ENCODE measurements around the gene MAP3K4. TPM values are rescaled to one million over a fixed set of nuclear protein-coding genes. Genes with fewer than 3 reads are reported as not detected.

Gene MAP3K4
- total RNA-seq, 1 experiment from 2014 or later, result 54.3 TPM

GRCh38 chr6:161104966-161105365 lies 113.4 kb downstream of the MAP3K4 start:
- Histone ChIP-seq H2BK5ac (ENCODE audit: insufficient read length, low read length) (no peak overlapping the region), H3K4me2 (ENCODE audit: insufficient read depth, insufficient read length, low read length) (no peak overlapping the region), H3K9ac (ENCODE audit: extremely low read depth, insufficient read length, low read length) (no peak overlapping the region), H4K8ac (replicated peaks; ENCODE audit: insufficient read length, low read depth, low read length) (no peak overlapping the region), H2AK5ac (ENCODE audit: insufficient read length, low read length) (no peak overlapping the region), H3K4me1 (ENCODE audit: insufficient read depth, low read length) (no peaks in the 10 kb centered on the region), H3K79me1 (ENCODE audit: insufficient read depth, low read depth, low read length, poor library complexity, severe bottlenecking) (no peaks in the 10 kb centered on the region), H3K27me3 (ENCODE audit: insufficient read depth, low read length) (no peaks in the 10 kb centered on the region), H2AFZ (ENCODE audit: low read length) (no peak overlapping the region), H3K56ac (ENCODE audit: insufficient read length, low read depth, low read length) (no peak overlapping the region), H3K27ac (ENCODE audit: insufficient read length, low read depth, low read length) (no peak overlapping the region), H4K5ac (ENCODE audit: insufficient read length, low read depth, low read length) (no peak overlapping the region), H3K14ac (ENCODE audit: insufficient read depth, low read length) (no peak overlapping the region), H4K91ac (ENCODE audit: insufficient read length, low read depth, low read length) (no peak overlapping the region), H3K9me3 (ENCODE audit: control insufficient read depth, low read depth, low read length) (no peaks in the 10 kb centered on the region), H2BK12ac (ENCODE audit: insufficient read length, low read depth, low read length) (no peak overlapping the region), H3K79me2 (ENCODE audit: insufficient read depth, low read length) (no peaks in the 10 kb centered on the region), H2BK120ac (ENCODE audit: low read depth, low read length, poor library complexity, severe bottlenecking) (no peak overlapping the region), H4K20me1 (ENCODE audit: control insufficient read depth, insufficient read depth, insufficient read length) (no peaks in the 10 kb centered on the region), H3K23ac (ENCODE audit: insufficient read length, low read depth, low read length) (no peak overlapping the region), H2BK20ac (ENCODE audit: low read depth, low read length, poor library complexity, severe bottlenecking) (no peak overlapping the region), H3T11ph (ENCODE audit: low read length) (no peak overlapping the region), H3K23me2 (ENCODE audit: insufficient read length, low read depth, low read length, poor library complexity, severe bottlenecking) (no peaks in the 10 kb centered on the region), H2BK15ac (ENCODE audit: low read depth, low read length) (no peak overlapping the region), H3K18ac (ENCODE audit: insufficient read length, low read depth, low read length) (no peak overlapping the region), H3K4ac (ENCODE audit: low read depth, low read length) (no peak overlapping the region)
- H3K4me3 Mint-ChIP-seq, result no peak overlapping the region
- DNase-seq, result no peak
- no peaks in the 10 kb centered on the region for H3K4me1 Mint-ChIP-seq
- H3K27me3 Mint-ChIP-seq (ENCODE audit: low read depth), result no peaks in the 10 kb centered on the region
- peaks cover 25 to 76% (median 57%) of the 10 kb centered on the region in 3 experiments for H3K36me3 Mint-ChIP-seq (ENCODE audit: insufficient read depth in 1 of 3, low read depth in 3 of 3)
- H3K27ac Mint-ChIP-seq, result no peak overlapping the region; a peak in 1 of 7 replicates
- TF ChIP-seq CTCF (conservative IDR thresholded peaks at IDR 0.05), result no peak
- no peaks in the 10 kb centered on the region for H3K9me3 Mint-ChIP-seq
